Measurements from ENCODE around the gene USB1. TPM values are rescaled to one million over a fixed set of nuclear protein-coding genes. Genes with fewer than 3 reads are reported as not detected.

USB1 gene
- total and polyA plus RNA-seq, 4 donors: 8.9 to 40.7 (median 28.3) TPM

DNA sequence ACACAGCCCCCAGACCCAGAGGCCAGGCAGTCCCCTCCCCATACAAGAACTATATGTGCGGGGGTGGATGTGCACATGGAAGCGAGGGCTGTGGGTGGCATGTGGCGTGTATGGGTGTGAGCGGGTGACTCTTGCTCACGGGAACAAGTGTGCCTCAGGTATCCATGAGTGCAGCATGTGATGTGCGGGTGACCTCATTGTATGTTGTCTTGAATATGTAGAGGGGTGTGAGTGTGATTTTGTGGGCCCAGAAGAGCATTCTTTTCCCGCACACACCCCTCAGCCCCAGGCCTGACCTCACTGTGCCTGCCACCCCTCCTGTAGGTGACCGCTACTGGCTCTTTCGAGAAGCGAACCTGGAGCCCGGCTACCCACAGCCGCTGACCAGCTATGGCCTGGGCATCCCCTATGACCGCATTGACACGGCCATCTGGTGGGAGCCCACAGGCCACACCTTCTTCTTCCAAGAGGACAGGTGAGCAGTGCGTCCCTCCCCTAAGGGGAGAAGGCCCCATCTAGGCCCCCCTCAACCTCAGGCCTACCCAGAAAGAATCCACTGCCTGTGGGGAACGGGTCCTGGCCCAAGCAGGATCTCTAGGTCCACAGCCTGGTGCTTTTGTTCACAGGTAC is 41.8 kb downstream of the USB1 start:
- Histone ChIP-seq H3K9ac (ENCODE audit: low read depth in 1 of 2, low read length in 2 of 2) (no peak overlapping the region), H3K27me3 (ENCODE audit: control insufficient read depth in 4 of 4, insufficient read depth in 4 of 4, low read length in 3 of 4) (no peaks in the 10 kb centered on the region), H3K27ac (ENCODE audit: low read depth in 1 of 2, low read length in 2 of 2) (no peak overlapping the region), H3K36me3 (ENCODE audit: control insufficient read depth in 4 of 4, insufficient read depth in 3 of 4, low read depth in 1 of 4, low read length in 3 of 4) (peaks cover 15 to 58% (median 34%) of the 10 kb centered on the region in 4 donors), H3K4me1 (ENCODE audit: control insufficient read depth in 4 of 4, insufficient read depth in 4 of 4, low read length in 3 of 4) (peaks cover 0 to 9% (median 5%) of the 10 kb centered on the region in 4 donors), H3K4me3 (ENCODE audit: low read depth in 1 of 3, low read length in 3 of 3) (no peak overlapping the region), H3K9me3 (ENCODE audit: control insufficient read depth in 4 of 4, low read length in 3 of 4) (no peaks in the 10 kb centered on the region)
- 97% methylated on average over 16 of the region's 16 CpGs for WGBS
- DNase-seq (ENCODE audit: low spot score): no peak
- TF ChIP-seq SP1 (IDR thresholded peaks at IDR 0.05) (no peak), RXRA (IDR thresholded peaks at IDR 0.05) (no peak), TAF1 (conservative IDR thresholded peaks at IDR 0.05) (no peak), YY1 (IDR thresholded peaks at IDR 0.05) (no peak), GABPA (IDR thresholded peaks at IDR 0.05 in 1 of 2, conservative IDR thresholded peaks at IDR 0.05 in 1 of 2) (no peak), RAD21 (IDR thresholded peaks at IDR 0.05) (no peak), FOXA2 (IDR thresholded peaks at IDR 0.05) (no peak), NR2F2 (IDR thresholded peaks at IDR 0.05) (no peak)
- TF ChIP-seq, protein P1, sequence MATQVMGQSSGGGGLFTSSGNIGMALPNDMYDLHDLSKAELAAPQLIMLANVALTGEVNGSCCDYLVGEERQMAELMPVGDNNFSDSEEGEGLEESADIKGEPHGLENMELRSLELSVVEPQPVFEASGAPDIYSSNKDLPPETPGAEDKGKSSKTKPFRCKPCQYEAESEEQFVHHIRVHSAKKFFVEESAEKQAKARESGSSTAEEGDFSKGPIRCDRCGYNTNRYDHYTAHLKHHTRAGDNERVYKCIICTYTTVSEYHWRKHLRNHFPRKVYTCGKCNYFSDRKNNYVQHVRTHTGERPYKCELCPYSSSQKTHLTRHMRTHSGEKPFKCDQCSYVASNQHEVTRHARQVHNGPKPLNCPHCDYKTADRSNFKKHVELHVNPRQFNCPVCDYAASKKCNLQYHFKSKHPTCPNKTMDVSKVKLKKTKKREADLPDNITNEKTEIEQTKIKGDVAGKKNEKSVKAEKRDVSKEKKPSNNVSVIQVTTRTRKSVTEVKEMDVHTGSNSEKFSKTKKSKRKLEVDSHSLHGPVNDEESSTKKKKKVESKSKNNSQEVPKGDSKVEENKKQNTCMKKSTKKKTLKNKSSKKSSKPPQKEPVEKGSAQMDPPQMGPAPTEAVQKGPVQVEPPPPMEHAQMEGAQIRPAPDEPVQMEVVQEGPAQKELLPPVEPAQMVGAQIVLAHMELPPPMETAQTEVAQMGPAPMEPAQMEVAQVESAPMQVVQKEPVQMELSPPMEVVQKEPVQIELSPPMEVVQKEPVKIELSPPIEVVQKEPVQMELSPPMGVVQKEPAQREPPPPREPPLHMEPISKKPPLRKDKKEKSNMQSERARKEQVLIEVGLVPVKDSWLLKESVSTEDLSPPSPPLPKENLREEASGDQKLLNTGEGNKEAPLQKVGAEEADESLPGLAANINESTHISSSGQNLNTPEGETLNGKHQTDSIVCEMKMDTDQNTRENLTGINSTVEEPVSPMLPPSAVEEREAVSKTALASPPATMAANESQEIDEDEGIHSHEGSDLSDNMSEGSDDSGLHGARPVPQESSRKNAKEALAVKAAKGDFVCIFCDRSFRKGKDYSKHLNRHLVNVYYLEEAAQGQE (IDR thresholded peaks at IDR 0.05): no peak

DNA sequence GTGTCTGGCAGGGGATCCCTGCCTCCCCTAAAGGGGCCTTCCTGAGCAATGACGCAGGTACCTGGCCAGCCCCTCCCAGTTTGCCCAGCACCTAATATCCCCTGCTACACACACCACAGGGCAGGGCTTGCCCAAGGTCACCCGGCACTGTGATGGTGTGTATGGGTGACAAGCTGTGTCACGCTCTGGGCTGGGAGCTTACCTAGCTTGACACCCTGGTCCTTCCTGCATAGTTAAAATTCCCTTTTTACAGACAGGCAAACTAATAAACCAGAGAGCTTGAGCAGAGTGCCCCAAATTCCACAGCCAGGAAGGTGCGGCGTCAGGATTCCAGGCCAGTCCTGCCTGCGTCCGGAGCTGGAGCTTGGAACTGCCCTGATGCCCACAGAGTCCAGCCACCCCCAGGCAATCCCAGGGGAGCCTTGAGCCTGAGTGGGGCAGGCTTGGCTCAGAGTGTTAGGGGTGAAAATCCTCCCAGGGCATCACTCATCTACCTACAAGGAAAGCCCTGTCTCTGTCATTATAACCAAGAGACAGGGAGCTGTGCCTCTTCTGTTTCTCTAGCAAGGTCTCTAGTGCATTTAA is 42.5 kb downstream of the USB1 start:
- H3K9me3 ChIP-seq (ENCODE audit: control insufficient read depth in 4 of 4, low read length in 3 of 4): no peaks in the 10 kb centered on the region
- TF ChIP-seq, protein P2, sequence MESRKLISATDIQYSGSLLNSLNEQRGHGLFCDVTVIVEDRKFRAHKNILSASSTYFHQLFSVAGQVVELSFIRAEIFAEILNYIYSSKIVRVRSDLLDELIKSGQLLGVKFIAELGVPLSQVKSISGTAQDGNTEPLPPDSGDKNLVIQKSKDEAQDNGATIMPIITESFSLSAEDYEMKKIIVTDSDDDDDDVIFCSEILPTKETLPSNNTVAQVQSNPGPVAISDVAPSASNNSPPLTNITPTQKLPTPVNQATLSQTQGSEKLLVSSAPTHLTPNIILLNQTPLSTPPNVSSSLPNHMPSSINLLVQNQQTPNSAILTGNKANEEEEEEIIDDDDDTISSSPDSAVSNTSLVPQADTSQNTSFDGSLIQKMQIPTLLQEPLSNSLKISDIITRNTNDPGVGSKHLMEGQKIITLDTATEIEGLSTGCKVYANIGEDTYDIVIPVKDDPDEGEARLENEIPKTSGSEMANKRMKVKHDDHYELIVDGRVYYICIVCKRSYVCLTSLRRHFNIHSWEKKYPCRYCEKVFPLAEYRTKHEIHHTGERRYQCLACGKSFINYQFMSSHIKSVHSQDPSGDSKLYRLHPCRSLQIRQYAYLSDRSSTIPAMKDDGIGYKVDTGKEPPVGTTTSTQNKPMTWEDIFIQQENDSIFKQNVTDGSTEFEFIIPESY (IDR thresholded peaks at IDR 0.05): no peak
- no peak for TF ChIP-seq EGR1 (IDR thresholded peaks at IDR 0.05; ENCODE audit: low read depth in 2 of 2)
- no peak for TF ChIP-seq FOXA1 (IDR thresholded peaks at IDR 0.05)
- TF ChIP-seq FOXA2 (IDR thresholded peaks at IDR 0.05): no peak
- no peak for TF ChIP-seq HNF4A (conservative IDR thresholded peaks at IDR 0.05)
- TF ChIP-seq, protein P3, sequence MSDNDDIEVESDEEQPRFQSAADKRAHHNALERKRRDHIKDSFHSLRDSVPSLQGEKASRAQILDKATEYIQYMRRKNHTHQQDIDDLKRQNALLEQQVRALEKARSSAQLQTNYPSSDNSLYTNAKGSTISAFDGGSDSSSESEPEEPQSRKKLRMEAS (IDR thresholded peaks at IDR 0.05): no peak
- TF ChIP-seq TAF1 (conservative IDR thresholded peaks at IDR 0.05): no peak
- TF ChIP-seq, protein P4, sequence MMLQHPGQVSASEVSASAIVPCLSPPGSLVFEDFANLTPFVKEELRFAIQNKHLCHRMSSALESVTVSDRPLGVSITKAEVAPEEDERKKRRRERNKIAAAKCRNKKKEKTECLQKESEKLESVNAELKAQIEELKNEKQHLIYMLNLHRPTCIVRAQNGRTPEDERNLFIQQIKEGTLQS (IDR thresholded peaks at IDR 0.05): no peak
- TF ChIP-seq HNF4G (IDR thresholded peaks at IDR 0.05): no peak
- TF ChIP-seq RXRA (IDR thresholded peaks at IDR 0.05): no peak
- no peak for TF ChIP-seq GABPA (IDR thresholded peaks at IDR 0.05 in 1 of 2, conservative IDR thresholded peaks at IDR 0.05 in 1 of 2)
- no peak for TF ChIP-seq YY1 (IDR thresholded peaks at IDR 0.05)
- TF ChIP-seq SP1 (IDR thresholded peaks at IDR 0.05): no peak
- TF ChIP-seq, protein P5, sequence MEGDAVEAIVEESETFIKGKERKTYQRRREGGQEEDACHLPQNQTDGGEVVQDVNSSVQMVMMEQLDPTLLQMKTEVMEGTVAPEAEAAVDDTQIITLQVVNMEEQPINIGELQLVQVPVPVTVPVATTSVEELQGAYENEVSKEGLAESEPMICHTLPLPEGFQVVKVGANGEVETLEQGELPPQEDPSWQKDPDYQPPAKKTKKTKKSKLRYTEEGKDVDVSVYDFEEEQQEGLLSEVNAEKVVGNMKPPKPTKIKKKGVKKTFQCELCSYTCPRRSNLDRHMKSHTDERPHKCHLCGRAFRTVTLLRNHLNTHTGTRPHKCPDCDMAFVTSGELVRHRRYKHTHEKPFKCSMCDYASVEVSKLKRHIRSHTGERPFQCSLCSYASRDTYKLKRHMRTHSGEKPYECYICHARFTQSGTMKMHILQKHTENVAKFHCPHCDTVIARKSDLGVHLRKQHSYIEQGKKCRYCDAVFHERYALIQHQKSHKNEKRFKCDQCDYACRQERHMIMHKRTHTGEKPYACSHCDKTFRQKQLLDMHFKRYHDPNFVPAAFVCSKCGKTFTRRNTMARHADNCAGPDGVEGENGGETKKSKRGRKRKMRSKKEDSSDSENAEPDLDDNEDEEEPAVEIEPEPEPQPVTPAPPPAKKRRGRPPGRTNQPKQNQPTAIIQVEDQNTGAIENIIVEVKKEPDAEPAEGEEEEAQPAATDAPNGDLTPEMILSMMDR (IDR thresholded peaks at IDR 0.05; ENCODE audit: low read depth, low read length, missing input control): no peak
- TF ChIP-seq JUND (IDR thresholded peaks at IDR 0.05): no peak
- TF ChIP-seq, protein P1 (IDR thresholded peaks at IDR 0.05): no peak
- TF ChIP-seq RAD21 (IDR thresholded peaks at IDR 0.05): no peak
- TF ChIP-seq NR2F2 (IDR thresholded peaks at IDR 0.05): no peak
- DNase-seq (ENCODE audit: low spot score): no peak
- H3K36me3 ChIP-seq (ENCODE audit: control insufficient read depth in 4 of 4, insufficient read depth in 3 of 4, low read depth in 1 of 4, low read length in 3 of 4): peaks cover 15 to 53% (median 31%) of the 10 kb centered on the region in 4 donors
- peaks cover 0 to 9% (median 5%) of the 10 kb centered on the region in 4 donors for H3K4me1 ChIP-seq (ENCODE audit: control insufficient read depth in 4 of 4, insufficient read depth in 4 of 4, low read length in 3 of 4)
- H3K9ac ChIP-seq (ENCODE audit: low read depth in 1 of 2, low read length in 2 of 2): no peak overlapping the region
- H3K27me3 ChIP-seq (ENCODE audit: control insufficient read depth in 4 of 4, insufficient read depth in 4 of 4, low read length in 3 of 4): no peaks in the 10 kb centered on the region
- no peak overlapping the region for H3K4me3 ChIP-seq (ENCODE audit: low read depth in 1 of 3, low read length in 3 of 3)
- WGBS: 94% methylated on average over 7 of the region's 7 CpGs
- H3K27ac ChIP-seq (ENCODE audit: low read depth in 1 of 2, low read length in 2 of 2): no peak overlapping the region

All from liver (tissue), 9 donors.